ENCODE data around the gene PSKH1. TPM values are rescaled to one million over a fixed set of nuclear protein-coding genes. Genes with fewer than 3 reads are reported as not detected.

Gene PSKH1
- polyA plus RNA-seq, 2 of the 4 experiments (the other 2 are of a cell fraction), result 15.1 to 15.8 TPM

DNA sequence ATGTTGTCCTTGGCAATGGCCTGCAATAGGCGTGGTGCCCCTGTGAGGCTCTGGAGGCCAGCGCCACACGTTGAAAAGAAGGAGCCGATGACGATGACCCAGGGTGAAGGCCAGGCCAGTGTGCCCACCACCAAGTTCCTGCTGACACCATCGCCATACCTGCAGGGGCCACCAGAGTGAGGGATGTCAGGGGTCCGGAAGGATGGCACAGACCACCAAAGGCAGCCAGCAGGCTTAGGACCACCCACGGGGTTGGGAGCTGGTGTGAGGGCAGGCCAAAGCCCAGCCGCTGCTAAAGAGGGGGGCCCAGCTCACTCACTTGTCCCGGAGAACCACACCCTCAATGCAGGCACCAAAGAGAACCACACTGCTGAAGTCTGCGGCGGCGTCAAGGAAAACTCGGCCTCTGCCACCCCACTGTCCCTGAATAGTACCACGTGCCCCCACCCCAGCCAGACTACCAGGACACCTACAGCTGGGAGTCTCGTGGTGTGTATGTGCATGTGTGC, 57.3 kb downstream of the PSKH1 start:
- DNase-seq (ENCODE audit: low read depth in 1 of 2, low spot score in 1 of 2), result no peak
- H3K4me2 ChIP-seq, result no peak overlapping the region
- FAIRE-seq, result no peak
- no peaks in the 10 kb centered on the region for H3K9me3 ChIP-seq
- CTCF ChIA-PET, result interaction anchor here (0.8 to 8.4 kb wide), 5 partner anchors 9 to 134 kb away, joined by 3 to 54 read pairs (median 4); partner anchors contain the start of genes LCAT and PSMB10
- H3K4me1 ChIP-seq, result no peaks in the 10 kb centered on the region
- no peak overlapping the region for H3K27ac ChIP-seq
- H3K4me3 ChIP-seq, result no peak overlapping the region
- 92% methylated on average over 16 of the region's 16 CpGs for WGBS (ENCODE audit: missing lambda C conversion rate)
- POLR2A ChIA-PET, result no interaction called here
- TF ChIP-seq KDM1A (IDR thresholded peaks at IDR 0.05; ENCODE audit: low read depth) (no peak), ZSCAN20 (CRISPR knock-in tag; IDR thresholded peaks at IDR 0.05) (no peak), KDM5A (IDR thresholded peaks at IDR 0.05) (no peak), NFE2L2 (conservative IDR thresholded peaks at IDR 0.05; ENCODE audit: low read length) (no peak), HOXB5 (CRISPR knock-in tag; IDR thresholded peaks at IDR 0.05) (no peak), NPAS2 (CRISPR knock-in tag; IDR thresholded peaks at IDR 0.05; ENCODE audit: borderline replicate concordance) (no peak), RCOR1 (IDR thresholded peaks at IDR 0.05; ENCODE audit: low read depth, low read length) (no peak), MYC (IDR thresholded peaks at IDR 0.05; ENCODE audit: borderline replicate concordance, low read length) (no peak), RAD21 (conservative IDR thresholded peaks at IDR 0.05 in 1 of 2, IDR thresholded peaks at IDR 0.05 in 1 of 2) (no peak), PHF8 (IDR thresholded peaks at IDR 0.05; ENCODE audit: borderline replicate concordance, low read depth) (no peak), HOXA7 (CRISPR knock-in tag; IDR thresholded peaks at IDR 0.05) (no peak), EHMT2 (IDR thresholded peaks at IDR 0.05; ENCODE audit: low read depth) (no peak), MAZ (IDR thresholded peaks at IDR 0.05; ENCODE audit: borderline replicate concordance, low read depth, low read length) (no peak), RNF2 (IDR thresholded peaks at IDR 0.05; ENCODE audit: borderline replicate concordance, low read depth) (no peak)
- TF ChIP-seq, protein P1, sequence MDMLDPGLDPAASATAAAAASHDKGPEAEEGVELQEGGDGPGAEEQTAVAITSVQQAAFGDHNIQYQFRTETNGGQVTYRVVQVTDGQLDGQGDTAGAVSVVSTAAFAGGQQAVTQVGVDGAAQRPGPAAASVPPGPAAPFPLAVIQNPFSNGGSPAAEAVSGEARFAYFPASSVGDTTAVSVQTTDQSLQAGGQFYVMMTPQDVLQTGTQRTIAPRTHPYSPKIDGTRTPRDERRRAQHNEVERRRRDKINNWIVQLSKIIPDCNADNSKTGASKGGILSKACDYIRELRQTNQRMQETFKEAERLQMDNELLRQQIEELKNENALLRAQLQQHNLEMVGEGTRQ (IDR thresholded peaks at IDR 0.05), result no peak
- TF ChIP-seq, protein P2, sequence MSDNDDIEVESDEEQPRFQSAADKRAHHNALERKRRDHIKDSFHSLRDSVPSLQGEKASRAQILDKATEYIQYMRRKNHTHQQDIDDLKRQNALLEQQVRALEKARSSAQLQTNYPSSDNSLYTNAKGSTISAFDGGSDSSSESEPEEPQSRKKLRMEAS (IDR thresholded peaks at IDR 0.05), result no peak
- no peak for ATAC-seq

DNA sequence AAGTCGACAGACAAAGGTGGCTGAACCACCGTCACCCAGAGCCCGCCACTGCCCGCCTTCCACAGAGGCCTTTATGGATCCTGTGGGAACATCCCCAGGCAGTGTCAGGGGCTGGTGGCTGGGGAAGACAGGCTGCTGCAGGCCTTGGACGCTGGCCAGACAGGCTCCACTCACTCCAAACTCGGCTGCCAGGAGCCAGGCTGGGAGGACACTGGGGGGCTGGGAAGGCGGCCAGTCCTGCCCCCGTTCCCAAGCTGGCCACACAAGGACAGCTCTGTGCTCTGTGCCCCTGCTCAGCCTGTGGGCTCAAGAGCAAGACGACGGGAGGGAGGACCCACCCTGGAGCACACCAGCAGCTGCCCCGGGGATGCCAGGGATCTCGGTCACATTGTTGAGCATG, 58.4 kb downstream of the PSKH1 start:
- no peak overlapping the region for H3K4me3 ChIP-seq
- no peak for DNase-seq (ENCODE audit: low read depth in 1 of 2, low spot score in 1 of 2)
- no peak overlapping the region for H3K4me2 ChIP-seq
- FAIRE-seq, result no peak
- no peak for ATAC-seq
- no peaks in the 10 kb centered on the region for H3K9me3 ChIP-seq
- ChIA-PET CTCF (interaction anchor here (1.1 to 8.4 kb wide), 3 partner anchors 10 to 135 kb away, joined by 3 to 54 read pairs (median 4); partner anchors contain the start of gene LCAT), POLR2A (no interaction called here)
- no peaks in the 10 kb centered on the region for H3K4me1 ChIP-seq
- no peak overlapping the region for H3K27ac ChIP-seq
- no peak for TF ChIP-seq CHD4 (IDR thresholded peaks at IDR 0.05; ENCODE audit: borderline replicate concordance)
- no peak for TF ChIP-seq RNF2 (IDR thresholded peaks at IDR 0.05; ENCODE audit: borderline replicate concordance, low read depth)
- TF ChIP-seq, protein P3, sequence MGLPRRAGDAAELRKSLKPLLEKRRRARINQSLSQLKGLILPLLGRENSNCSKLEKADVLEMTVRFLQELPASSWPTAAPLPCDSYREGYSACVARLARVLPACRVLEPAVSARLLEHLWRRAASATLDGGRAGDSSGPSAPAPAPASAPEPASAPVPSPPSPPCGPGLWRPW (IDR thresholded peaks at IDR 0.05), result no peak
- TF ChIP-seq CHD2 (IDR thresholded peaks at IDR 0.05; ENCODE audit: low read length, partially characterized antibody), result no peak
- TF ChIP-seq EP300 (IDR thresholded peaks at IDR 0.05), result no peak
- TF ChIP-seq, protein P4, sequence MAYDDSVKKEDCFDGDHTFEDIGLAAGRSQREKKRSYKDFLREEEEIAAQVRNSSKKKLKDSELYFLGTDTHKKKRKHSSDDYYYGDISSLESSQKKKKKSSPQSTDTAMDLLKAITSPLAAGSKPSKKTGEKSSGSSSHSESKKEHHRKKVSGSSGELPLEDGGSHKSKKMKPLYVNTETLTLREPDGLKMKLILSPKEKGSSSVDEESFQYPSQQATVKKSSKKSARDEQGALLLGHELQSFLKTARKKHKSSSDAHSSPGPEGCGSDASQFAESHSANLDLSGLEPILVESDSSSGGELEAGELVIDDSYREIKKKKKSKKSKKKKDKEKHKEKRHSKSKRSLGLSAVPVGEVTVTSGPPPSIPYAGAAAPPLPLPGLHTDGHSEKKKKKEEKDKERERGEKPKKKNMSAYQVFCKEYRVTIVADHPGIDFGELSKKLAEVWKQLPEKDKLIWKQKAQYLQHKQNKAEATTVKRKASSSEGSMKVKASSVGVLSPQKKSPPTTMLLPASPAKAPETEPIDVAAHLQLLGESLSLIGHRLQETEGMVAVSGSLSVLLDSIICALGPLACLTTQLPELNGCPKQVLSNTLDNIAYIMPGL (CRISPR knock-in tag; IDR thresholded peaks at IDR 0.05; ENCODE audit: borderline replicate concordance), result no peak
- no peak for TF ChIP-seq RARB (CRISPR knock-in tag; IDR thresholded peaks at IDR 0.05)
- TF ChIP-seq, protein P5, sequence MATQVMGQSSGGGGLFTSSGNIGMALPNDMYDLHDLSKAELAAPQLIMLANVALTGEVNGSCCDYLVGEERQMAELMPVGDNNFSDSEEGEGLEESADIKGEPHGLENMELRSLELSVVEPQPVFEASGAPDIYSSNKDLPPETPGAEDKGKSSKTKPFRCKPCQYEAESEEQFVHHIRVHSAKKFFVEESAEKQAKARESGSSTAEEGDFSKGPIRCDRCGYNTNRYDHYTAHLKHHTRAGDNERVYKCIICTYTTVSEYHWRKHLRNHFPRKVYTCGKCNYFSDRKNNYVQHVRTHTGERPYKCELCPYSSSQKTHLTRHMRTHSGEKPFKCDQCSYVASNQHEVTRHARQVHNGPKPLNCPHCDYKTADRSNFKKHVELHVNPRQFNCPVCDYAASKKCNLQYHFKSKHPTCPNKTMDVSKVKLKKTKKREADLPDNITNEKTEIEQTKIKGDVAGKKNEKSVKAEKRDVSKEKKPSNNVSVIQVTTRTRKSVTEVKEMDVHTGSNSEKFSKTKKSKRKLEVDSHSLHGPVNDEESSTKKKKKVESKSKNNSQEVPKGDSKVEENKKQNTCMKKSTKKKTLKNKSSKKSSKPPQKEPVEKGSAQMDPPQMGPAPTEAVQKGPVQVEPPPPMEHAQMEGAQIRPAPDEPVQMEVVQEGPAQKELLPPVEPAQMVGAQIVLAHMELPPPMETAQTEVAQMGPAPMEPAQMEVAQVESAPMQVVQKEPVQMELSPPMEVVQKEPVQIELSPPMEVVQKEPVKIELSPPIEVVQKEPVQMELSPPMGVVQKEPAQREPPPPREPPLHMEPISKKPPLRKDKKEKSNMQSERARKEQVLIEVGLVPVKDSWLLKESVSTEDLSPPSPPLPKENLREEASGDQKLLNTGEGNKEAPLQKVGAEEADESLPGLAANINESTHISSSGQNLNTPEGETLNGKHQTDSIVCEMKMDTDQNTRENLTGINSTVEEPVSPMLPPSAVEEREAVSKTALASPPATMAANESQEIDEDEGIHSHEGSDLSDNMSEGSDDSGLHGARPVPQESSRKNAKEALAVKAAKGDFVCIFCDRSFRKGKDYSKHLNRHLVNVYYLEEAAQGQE (IDR thresholded peaks at IDR 0.05), result no peak
- WGBS (ENCODE audit: missing lambda C conversion rate), result 81% methylated on average over 9 of the region's 12 CpGs
